ENCODE results near the gene EVX2. TPM values are rescaled to one million over a fixed set of nuclear protein-coding genes. Genes with fewer than 3 reads are reported as not detected.

Gene EVX2
- total and polyA plus RNA-seq, 2 donors (not counting 1 experiment from before 2014, with no cell fraction given), result not detected

GRCh38 chr2:176098366-176099158, 14.8 kb upstream of the EVX2 start:
- CTCF ChIA-PET, result interaction anchor here (1.0 to 4.7 kb wide), 5 partner anchors 29 to 1050 kb away, joined by 3 to 72 read pairs (median 4); partner anchors contain the start of gene HOXD3
- POLR2A ChIA-PET, result no interaction called here

More at GRCh38 chr2:176098366-176099158, 14.8 kb upstream of the EVX2 start:
- Histone ChIP-seq H3K36me3 (replicated peaks in 1 of 2; ENCODE audit: control extremely low read depth in 1 of 2, control insufficient read depth in 1 of 2, extremely low read depth in 1 of 2, insufficient read depth in 2 of 2, low read length in 1 of 2) (no peaks in the 10 kb centered on the region), H2AFZ (ENCODE audit: insufficient read depth, low read depth, low read length, poor library complexity, severe bottlenecking) (no peak overlapping the region), H3K27me3 (replicated peaks in 1 of 4; ENCODE audit: control extremely low read depth in 1 of 4, control insufficient read depth in 3 of 4, insufficient read depth in 4 of 4, low read length in 3 of 4) (peaks cover 0 to 96% (median 77%) of the 10 kb centered on the region in 4 experiments), H4K20me1 (ENCODE audit: control insufficient read depth, insufficient read depth, low read length, poor library complexity, severe bottlenecking) (no peaks in the 10 kb centered on the region), H3K9me3 (ENCODE audit: control extremely low read depth in 1 of 3, control insufficient read depth in 2 of 3, insufficient read depth in 1 of 3, low read length in 2 of 3) (peaks cover 0 to 42% (median 2%) of the 10 kb centered on the region in 3 donors), H3K4me2 (replicated peaks; ENCODE audit: low read depth, low read length, poor library complexity, severe bottlenecking) (no peak overlapping the region), H3K4me1 (ENCODE audit: control insufficient read depth in 2 of 2, insufficient read depth in 2 of 2, low read length in 2 of 2) (peaks cover 18 to 33% of the 10 kb centered on the region in 2 donors), H3K4me3 (ENCODE audit: control extremely low read depth in 1 of 5, extremely low read depth in 1 of 5, insufficient read depth in 1 of 5, low read depth in 2 of 5, low read length in 4 of 5) (no peak overlapping the region), H3K79me2 (ENCODE audit: control insufficient read depth, insufficient read depth, low read length) (no peaks in the 10 kb centered on the region), H3K9ac (ENCODE audit: low read length) (no peak overlapping the region), H3K27ac (ENCODE audit: low read length in 2 of 2) (no peak overlapping the region)
- Mint-ChIP-seq H3K4me1 (peaks cover 20% of the 10 kb centered on the region), H3K4me3 (no peak overlapping the region), H3K9me3 (ENCODE audit: insufficient read depth) (no peaks in the 10 kb centered on the region), H3K27me3 (peaks cover 84% of the 10 kb centered on the region), H3K27ac (no peak overlapping the region)
- ATAC-seq (ENCODE audit: low read depth) (no peak), DNase-seq (peak; percentile 16)
- intact Hi-C loops (cut with micrococcal nuclease), result loop anchor here (10.0 kb wide), 1 partner anchor 1764 kb away; the partner anchor contains the start of gene SP9
- WGBS (ENCODE audit: insufficient coverage), result 14% methylated on average over 33 of the region's 35 CpGs
- TF ChIP-seq CTCF (IDR thresholded peaks at IDR 0.05) (no peak), EZH2 (IDR thresholded peaks at IDR 0.05; ENCODE audit: borderline replicate concordance, insufficient read depth, low read depth, low read length, poor library complexity, severe bottlenecking) (no peak)
